GM23248 (cell line): ENCODE results near the gene ITGA8.

ENCODE experiments used
- EZH2 ChIP-seq: fragments of 200-600 bp; sonication (generic); IDR thresholded peaks from 2 replicates; pipeline ENCODE4 v1.6.1; 2018; ENCODE audit warnings: antibody characterized with exemption, mild to moderate bottlenecking; ENCODE audit not compliant: insufficient read depth, poor library complexity, severe bottlenecking
- EZH2phosphoT487 ChIP-seq: fragments of 200-600 bp; sonication (generic); IDR thresholded peaks from 2 replicates; pipeline ENCODE4 v1.6.1; 2018; ENCODE audit warnings: antibody characterized with exemption, moderate library complexity, mild to moderate bottlenecking, low read depth; ENCODE audit not compliant: insufficient read depth

DNA sequence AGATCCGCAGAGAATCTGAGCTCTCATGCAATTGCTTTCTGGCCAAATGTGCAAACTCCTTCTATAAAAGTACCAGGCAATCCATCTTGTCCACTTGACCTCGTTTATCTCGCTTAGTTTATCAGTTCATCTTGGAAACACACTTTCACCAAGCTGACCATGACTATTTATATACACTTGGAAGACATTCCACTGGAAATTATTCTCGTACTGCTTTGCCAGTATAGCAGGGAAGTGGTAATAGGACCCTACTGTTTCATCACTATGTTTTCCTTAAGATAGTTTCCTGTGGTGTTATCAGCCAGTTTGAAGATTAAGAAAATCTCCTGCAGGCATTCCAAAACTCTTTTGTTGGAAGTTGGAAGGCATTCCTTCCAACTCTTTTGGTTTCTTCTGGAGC lies 233.3 kb downstream of the ITGA8 start:
- TF ChIP-seq EZH2phosphoT487, result no peak
- TF ChIP-seq EZH2, result no peak
